GM12875 (cell line): ENCODE data around the gene PCDHB14.
"Not testable (repeated sequence)": the region's sequence is repeated elsewhere in the genome, so short reads cannot be mapped to it uniquely, and the experiment has no call there.

Experiments
- H3K4me3 ChIP-seq: one replicate; pipeline ENCODE4 v1.5.1; 2011; ENCODE audit warnings: low read depth, low read length, control low read depth
- CTCF ChIP-seq: IDR thresholded peaks from 2 replicates; pipeline ENCODE4 v1.5.1; 2011; ENCODE audit warnings: low read depth, mild to moderate bottlenecking, control low read depth, inconsistent platforms, low read length, moderate library complexity, borderline replicate concordance; ENCODE audit not compliant: insufficient read depth

PCDHB14 gene

GRCh38 chr5:141186897-141187512 lies 36.1 kb upstream of the PCDHB14 start, which contains the start of gene PCDHB9:
TSS of gene PCDHB9 (plus strand) at chr5:141187161. CDS start at chr5:141187319, 158 bp downstream.
- no peak within 1 kb of the TSS for H3K4me3 ChIP-seq
- TF ChIP-seq CTCF: peak; percentile 18; the same call in 1 of the 2 replicates

- not testable (repeated sequence) for H3K4me3 ChIP-seq
Observed at GRCh38 chr5:141188682-141189081, 34.5 kb upstream of the PCDHB14 start.

GRCh38 chr5:141189131-141189530 lies 34.0 kb upstream of the PCDHB14 start:
- not testable (repeated sequence) for H3K4me3 ChIP-seq

GRCh38 chr5:141192110-141192725 lies 30.9 kb upstream of the PCDHB14 start, which contains the start of gene PCDHB10:
TSS of gene PCDHB10 (plus strand) at chr5:141192353. CDS start at chr5:141192553, 200 bp downstream.
- TF ChIP-seq CTCF: peak; percentile 34; the same call in 1 of the 2 replicates
- no peak within 1 kb of the TSS for H3K4me3 ChIP-seq

GRCh38 chr5:141194332-141194731 lies 28.8 kb upstream of the PCDHB14 start:
- H3K4me3 ChIP-seq: not testable (repeated sequence)

GRCh38 chr5:141196363-141196762 lies 26.8 kb upstream of the PCDHB14 start:
- no peak for TF ChIP-seq CTCF
- no peak overlapping the region for H3K4me3 ChIP-seq

- H3K4me3 ChIP-seq: no peak within 1 kb of the TSS
- TF ChIP-seq CTCF: no peak
Observed at GRCh38 chr5:141199359-141200235, 23.5 kb upstream of the PCDHB14 start, which contains the start of gene PCDHB11. TSS of gene PCDHB11 (plus strand) at chr5:141199627. CDS start at chr5:141199775, 148 bp downstream.

GRCh38 chr5:141201126-141201525 lies 22.0 kb upstream of the PCDHB14 start:
- not testable (repeated sequence) for H3K4me3 ChIP-seq

- H3K4me3 ChIP-seq: not testable (repeated sequence)
Observed at GRCh38 chr5:141201646-141202045, 21.5 kb upstream of the PCDHB14 start.
